Epithelial cell of proximal tubule (primary cell): ENCODE results near the gene PLCB1. TPM values are rescaled to one million over a fixed set of nuclear protein-coding genes. Genes with fewer than 3 reads are reported as not detected.

Experiments used
- DNase-seq: peaks from one replicate; pipeline ENCODE4 v3.0.0-alpha.2; 2011; ENCODE audit warnings: low read depth
- H3K4me3 ChIP-seq: 2 replicates; pipeline ENCODE4 v1.5.1; 2011; ENCODE audit warnings: low read depth, mild to moderate bottlenecking, low read length
- total RNA-seq: library from RNA; depleted of rRNA; stranded (reverse); fragments of >200 nt; gene quantifications from 2 replicates; pipeline ENCODE4 v1.2.3, GENCODE V29; 2015
- TF ChIP-seq, protein P1 (sequence below): conservative IDR thresholded peaks from 2 replicates; pipeline ENCODE4 v1.5.1; 2012; ENCODE audit warnings: low read depth, mild to moderate bottlenecking, low read length

Gene PLCB1
- total RNA-seq, 1 donor from 2014 or later: 2.2 TPM

DNA sequence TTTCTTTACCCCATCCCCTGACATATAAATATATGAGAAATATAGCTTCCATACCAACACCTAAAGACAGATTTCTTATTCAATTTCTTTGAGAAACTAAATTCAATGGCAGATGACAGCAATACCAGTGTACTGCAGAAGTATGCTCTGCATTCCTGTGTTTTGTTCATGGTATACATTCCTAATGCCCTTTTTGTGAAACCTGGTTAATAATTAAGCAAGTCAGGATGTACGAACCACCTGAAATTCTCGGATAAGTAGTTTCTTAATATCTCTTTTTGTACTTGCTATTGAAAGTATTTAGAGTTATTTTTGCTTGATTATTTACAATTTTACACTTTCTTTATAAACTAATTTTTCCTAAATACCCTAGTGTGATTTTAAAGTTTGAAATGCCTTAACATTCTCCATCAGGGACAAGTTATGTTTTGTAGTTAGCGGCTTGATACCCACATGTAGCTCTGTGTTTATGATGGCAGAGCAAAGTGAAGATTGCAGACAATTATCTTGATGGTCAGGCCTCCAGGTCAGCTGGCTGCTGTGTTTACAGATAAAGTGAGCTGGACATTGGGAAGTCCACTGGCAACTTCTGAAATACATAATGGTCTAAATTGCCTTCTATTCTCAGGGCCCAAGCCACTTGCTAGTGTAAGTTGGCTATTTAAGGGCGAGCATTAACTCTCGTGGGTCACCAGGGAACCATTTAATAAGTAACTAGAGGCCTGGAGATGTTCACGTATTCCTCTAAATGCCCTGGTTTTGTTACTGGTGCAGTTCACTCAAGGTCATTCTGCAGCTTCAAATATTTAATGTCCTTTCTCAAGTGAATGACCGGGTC, 58.2 kb downstream of the PLCB1 start:
- H3K4me3 ChIP-seq: no peak overlapping the region
- TF ChIP-seq, protein P1, sequence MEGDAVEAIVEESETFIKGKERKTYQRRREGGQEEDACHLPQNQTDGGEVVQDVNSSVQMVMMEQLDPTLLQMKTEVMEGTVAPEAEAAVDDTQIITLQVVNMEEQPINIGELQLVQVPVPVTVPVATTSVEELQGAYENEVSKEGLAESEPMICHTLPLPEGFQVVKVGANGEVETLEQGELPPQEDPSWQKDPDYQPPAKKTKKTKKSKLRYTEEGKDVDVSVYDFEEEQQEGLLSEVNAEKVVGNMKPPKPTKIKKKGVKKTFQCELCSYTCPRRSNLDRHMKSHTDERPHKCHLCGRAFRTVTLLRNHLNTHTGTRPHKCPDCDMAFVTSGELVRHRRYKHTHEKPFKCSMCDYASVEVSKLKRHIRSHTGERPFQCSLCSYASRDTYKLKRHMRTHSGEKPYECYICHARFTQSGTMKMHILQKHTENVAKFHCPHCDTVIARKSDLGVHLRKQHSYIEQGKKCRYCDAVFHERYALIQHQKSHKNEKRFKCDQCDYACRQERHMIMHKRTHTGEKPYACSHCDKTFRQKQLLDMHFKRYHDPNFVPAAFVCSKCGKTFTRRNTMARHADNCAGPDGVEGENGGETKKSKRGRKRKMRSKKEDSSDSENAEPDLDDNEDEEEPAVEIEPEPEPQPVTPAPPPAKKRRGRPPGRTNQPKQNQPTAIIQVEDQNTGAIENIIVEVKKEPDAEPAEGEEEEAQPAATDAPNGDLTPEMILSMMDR: no peak
- peak; percentile 10 for DNase-seq

- TF ChIP-seq, protein P1: no peak
- DNase-seq: no peak
- no peak overlapping the region for H3K4me3 ChIP-seq
Measured at GRCh38 chr20:8194721-8195120, 62.7 kb downstream of the PLCB1 start.

GRCh38 chr20:8196096-8196495, 64.0 kb downstream of the PLCB1 start:
- TF ChIP-seq, protein P1: no peak
- H3K4me3 ChIP-seq: no peak overlapping the region
- DNase-seq: no peak

GRCh38 chr20:8200220-8200619, 68.2 kb downstream of the PLCB1 start:
- DNase-seq: no peak
- H3K4me3 ChIP-seq: no peak overlapping the region
- TF ChIP-seq, protein P1: no peak

GRCh38 chr20:8203366-8203765, 71.3 kb downstream of the PLCB1 start:
- H3K4me3 ChIP-seq: no peak overlapping the region
- TF ChIP-seq, protein P1: no peak
- DNase-seq: no peak

DNA sequence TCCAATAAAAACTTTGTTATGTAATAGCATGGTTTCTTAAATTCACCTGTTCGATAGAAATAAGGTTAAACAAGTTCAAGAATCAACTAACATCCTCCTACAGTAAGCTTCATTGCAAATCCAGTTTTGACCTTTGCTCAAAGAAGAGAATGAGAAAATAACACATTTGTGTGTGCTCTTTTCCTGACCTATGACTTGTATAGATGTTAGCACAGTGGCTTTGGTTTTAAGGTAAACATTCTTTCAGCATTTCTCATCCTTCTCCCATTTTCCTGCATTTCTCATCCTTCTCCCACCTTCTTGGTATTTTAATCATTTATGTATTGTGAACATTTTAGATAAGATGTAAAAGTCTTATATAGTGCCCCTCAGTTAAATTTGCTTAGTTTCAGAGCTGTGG, 73.9 kb downstream of the PLCB1 start:
- no peak overlapping the region for H3K4me3 ChIP-seq
- TF ChIP-seq, protein P1: no peak
- no peak for DNase-seq

- TF ChIP-seq, protein P1: no peak
- no peak for DNase-seq
- H3K4me3 ChIP-seq: no peak overlapping the region
Measured at GRCh38 chr20:8208226-8208625, 76.2 kb downstream of the PLCB1 start.
